Fibroblast of the conjunctiva (primary cell): ENCODE measurements around the gene VWCE.

Source experiments
- DNase-seq: peaks from one replicate; pipeline ENCODE4 v3.0.0-alpha.2; 2010; ENCODE audit warnings: low read depth

VWCE gene

DNA sequence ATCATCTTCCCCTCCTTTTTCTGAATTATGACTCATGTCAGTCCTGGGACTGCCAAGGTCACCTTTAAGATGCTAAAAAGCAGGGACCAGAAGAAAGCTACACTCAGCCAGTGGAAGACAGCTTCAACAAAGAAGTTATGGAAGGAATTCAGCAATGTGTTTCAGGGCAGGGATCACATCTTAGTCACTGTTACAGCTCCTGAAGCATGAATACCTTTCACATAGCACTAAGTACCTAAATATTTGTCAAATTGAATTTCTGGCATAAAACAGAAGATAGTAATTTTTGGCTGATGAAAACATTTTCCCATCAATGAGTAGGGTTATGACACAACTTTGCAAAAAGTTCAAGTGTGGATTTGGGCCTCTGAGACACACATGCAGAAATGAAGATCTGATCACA is 32.6 kb upstream of the VWCE start:
- no peak for DNase-seq

DNA sequence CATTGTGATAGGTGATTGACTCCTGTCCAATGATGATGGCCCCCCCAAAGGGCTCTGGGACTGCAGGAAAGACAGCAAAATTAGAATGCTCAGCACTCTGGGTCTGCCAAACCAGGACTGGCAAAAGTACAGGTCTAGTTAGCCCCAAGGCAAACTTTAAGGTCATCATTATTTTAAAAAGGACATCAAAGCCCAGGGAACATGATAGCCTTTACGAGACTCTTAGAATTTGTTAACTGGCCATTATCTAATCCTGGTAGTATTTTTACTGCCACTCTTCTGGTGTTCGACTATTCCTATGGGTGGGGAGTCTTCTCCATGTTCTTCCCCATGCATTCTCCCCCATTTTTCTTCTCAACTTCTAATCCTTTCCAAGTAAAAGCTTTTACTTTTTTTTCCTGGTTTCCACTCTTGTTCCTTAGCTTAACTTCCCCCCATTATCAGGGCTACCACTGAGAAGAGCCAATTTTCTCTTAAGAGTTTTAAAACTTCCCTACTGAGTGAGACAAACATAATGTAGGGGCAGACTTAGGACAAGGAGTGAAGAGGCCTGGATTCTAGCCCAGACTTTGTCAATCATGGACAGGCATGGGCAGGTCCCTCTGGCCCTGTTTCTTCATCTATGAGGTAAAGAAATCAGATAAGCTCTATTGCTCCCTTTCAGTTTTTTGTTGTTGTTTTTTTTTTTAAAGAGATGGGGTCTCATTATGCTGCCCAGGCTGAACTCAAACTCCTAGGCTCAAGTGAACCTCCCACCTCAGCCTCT is 30.7 kb upstream of the VWCE start:
- DNase-seq = no peak

DNA sequence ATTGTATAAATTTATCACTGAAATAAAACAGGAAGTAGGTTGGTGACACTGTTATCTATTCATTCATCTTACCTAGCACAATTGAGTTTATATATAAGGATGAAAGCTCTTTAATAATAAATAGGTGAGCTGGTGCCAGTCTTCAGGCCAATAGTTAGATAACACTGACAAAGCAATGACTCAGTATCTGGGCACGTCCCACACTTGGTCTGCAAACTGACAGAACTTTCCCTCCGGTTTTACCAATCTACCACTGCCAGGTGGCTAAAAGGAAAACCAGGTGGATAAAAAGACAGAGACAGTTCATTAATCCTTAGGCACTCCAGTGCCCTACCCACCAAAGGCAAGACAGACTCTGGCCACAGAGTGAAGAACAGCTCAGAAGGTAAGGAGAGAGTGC is 20.1 kb upstream of the VWCE start:
- no peak for DNase-seq

DNA sequence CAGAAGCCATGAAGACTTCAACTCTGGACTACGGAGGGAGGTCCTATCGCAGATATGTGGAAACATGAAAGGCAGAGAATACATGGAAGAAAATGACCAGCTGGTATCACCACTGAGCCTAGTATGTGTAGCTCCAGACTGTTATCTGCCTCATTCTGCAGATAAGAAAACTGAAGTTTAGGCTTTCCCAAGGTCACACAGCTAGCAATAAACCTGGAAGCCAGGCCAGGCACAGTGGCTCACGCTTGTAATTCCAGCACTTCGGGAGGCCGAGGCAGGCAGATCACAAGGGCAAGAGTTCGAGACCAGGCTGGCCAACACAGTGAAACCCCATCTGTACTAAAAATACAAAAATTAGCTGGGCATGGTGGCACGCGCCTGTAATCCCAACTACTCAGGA is 15.6 kb upstream of the VWCE start:
- DNase-seq = no peak

DNA sequence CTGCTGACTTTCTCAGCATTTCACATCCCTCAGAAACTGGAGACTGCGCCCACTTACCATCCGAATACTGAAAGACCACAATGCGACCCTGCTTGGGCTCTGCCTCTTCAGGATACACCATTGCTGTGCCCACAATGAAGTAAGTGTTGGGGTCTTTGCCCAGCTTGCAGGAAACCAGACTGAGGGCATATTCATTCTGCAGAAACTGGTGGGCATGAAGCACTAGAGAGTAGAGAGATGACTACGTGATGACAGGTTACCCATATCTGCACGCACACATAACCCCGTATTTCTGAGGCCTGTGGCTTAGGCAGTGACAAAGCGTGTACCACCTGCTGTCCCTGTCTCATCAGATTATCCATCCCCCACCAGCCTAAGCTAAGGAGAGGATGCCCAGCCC is 14.6 kb upstream of the VWCE start:
- DNase-seq = no peak

DNA sequence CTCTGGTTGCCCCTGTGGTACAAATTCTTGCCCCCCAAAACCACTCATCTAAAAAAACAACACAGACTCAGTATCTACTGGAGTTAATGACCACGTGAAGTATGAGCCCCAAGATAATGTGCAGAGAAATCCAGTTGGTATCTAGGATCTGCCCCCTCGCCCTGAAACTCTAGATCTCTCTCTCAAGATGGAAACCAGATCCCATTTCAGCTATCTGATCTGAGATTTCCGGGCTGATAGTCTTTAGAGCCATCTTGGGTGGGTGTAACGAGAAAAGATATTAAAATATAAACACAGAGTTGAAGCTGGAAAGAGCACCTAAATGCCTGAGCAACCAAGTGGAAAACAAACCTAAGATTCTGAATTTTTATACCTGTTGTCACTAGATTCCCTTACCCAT is 14.0 kb upstream of the VWCE start:
- DNase-seq = no peak

DNA sequence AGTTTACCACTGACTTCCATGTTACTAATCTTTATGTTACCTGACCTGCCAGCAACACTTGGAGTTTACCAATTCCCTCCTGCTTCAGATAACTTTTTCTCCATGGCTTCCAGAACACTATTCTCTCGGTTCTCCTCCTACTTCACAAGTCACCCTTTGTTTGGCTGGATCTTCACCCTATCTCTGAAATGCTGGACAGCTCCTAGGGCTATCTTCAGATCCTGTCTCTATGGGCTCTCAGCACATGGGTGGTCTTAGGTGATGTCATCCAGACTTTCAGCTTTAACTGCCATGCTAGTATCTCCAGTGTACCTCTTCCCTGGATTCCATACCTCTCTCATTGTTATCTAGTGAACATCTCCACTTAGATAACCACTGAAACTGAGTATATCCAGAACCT is 12.2 kb upstream of the VWCE start:
- no peak for DNase-seq

DNA sequence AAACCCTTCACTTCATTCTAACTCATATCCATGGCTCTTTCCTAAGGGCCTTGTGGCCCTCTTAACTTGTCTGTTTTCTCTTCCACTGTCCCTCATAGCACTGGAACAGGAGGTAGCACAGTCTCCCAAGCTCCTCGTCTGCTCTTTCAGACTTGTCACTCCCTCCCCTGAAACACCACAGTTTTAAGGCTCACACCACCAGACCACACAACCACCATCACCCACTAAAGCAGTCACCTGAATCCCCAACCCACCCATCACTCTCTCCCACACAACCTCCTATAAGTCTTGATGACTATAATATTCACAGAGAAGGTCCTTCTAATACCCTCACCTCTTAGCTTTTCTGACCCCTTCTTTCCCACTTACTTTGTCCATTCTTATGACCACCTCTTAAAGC is 11.1 kb upstream of the VWCE start:
- no peak for DNase-seq

DNA sequence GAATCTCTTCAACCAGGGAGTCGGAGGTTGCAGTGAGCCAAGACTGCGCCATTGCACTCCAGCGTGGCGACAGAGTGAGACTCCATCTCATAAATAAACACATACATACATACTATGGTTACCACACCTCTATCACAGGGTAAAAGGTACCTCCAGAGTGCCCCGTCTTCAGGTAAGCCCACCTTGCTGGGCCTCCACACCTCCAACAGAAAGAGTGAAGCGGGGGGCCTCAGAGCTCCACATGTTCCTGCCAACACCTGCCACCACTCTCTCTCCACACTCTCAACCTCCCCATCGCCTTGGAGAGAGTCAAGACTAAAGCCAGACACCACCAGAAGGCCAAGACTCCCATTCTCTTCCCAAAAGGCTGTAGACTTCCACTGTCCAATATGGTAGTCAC is 10.3 kb upstream of the VWCE start:
- DNase-seq = no peak

DNA sequence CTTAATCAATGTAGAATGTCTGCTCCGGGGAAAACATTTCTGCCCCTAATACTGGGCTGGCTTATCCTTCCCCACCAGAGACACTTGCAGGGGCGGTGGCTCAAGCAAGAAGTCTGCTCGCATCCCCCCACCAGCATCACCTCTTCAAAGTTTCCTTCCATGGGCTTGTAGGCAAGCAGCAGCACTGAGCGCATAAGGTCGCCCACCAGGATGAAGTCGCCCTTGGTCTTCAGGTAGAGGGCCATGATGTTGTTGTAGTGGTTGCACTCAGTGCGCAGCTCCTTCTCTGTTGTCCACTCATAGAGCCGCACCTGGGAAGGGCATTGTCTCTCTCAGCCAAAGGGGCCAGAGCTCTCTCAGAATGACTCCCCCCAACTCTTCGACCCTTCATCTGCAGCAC is 8.6 kb upstream of the VWCE start:
- DNase-seq = no peak

DNA sequence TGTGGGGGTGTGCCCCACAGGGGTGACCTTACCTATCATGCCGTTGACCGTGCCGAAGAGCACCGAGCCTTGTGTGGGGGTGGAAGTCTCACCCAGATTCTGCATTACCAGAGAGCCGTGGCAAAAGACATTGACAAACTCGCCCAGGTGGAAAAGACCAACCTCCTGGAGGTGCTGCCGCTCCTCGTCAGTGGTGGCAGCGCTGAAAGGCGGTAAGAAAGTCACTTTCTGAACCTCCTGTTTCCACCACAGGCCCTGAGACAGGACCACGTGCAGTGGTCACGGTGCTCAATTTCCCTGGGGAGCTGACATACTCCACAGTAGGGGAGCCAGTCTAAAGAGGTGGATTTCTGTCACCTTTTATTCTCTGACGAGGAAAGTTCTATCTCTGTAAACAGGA is 7.4 kb upstream of the VWCE start:
- DNase-seq = no peak

DNA sequence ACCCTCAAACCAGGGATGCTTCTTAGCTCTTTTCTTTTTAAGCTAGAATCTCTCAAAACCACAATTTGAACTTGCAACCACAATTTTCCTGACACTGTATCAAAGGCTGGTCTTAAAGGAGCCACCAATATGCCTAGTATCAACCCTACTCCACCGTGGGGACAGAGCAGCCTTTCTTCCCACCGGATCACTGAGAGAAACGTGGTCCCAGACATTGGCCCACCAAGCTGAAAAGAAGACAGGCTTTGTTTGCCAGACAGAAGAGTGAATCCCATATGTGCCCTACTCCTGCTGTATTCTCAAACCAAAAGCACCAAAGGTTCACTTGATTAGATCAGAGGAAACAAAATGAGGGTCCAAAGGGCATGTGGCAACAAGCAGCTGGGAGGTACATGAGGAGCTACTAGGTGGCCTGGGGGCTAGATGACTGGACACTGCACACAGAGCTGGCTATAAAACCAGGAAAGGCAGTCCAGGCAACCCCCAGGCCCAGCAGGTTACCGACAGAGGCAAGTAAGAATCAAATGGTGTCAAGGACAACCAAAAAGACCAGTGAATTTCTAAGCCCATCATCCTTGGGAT is 3.6 kb upstream of the VWCE start:
- DNase-seq = no peak

DNA sequence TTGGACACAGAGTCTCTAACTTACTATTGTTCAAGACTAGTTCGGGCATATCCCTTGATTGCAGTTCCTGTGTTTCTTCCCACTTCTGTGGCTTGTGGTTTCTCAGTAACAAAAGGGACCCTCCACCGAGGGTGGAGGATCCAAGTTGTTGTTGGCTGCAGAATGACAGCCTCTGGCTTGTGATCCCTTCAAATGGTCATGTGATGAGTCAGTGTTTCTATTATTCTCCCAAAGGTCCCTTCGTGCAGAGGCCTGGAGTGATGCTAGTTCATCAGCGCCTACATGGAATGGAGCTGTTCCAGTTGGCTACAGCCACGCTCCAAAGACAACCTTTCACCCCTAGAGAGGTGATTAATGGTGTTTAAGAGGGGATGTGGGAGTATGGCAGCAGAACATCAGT is 2.6 kb upstream of the VWCE start:
- peak; percentile 79 for DNase-seq

DNA sequence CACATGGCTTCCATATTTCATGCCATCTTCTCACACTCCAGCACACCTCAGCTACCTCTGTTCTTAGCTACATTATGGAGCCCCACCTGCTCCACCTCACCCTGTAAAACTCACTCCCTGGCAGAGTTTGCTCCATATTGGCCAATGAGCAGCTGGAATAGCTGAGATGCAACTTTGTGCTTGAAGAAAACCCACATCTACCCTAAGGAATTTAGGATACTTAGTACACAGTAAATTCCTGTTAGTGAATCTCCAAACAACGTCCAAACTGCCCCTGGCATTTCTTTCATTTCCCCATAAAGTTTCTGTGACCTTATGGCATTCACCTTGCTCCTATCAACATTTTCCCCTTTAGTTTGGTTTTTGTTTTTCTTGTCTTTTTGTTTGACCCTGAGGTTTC is 2.2 kb upstream of the VWCE start:
- DNase-seq = no peak

DNA sequence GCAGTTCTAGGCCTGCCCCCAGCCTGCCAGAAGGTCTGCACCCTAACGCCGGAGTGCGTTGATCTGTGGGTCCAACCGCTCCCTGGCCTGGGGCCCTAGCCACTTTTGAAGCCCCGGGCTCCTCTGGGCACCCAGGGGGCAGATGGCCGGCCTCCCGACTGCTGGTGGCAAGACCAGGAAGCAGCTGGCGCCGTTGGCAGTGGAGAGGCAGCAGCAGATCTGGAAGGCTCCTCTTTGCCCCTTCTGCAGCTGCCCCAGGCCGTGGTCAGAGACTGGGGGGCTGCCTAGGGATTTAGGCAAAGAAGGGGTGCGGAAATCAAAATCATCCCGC is 445 bp upstream of the VWCE start:
- DNase-seq = no peak

DNA sequence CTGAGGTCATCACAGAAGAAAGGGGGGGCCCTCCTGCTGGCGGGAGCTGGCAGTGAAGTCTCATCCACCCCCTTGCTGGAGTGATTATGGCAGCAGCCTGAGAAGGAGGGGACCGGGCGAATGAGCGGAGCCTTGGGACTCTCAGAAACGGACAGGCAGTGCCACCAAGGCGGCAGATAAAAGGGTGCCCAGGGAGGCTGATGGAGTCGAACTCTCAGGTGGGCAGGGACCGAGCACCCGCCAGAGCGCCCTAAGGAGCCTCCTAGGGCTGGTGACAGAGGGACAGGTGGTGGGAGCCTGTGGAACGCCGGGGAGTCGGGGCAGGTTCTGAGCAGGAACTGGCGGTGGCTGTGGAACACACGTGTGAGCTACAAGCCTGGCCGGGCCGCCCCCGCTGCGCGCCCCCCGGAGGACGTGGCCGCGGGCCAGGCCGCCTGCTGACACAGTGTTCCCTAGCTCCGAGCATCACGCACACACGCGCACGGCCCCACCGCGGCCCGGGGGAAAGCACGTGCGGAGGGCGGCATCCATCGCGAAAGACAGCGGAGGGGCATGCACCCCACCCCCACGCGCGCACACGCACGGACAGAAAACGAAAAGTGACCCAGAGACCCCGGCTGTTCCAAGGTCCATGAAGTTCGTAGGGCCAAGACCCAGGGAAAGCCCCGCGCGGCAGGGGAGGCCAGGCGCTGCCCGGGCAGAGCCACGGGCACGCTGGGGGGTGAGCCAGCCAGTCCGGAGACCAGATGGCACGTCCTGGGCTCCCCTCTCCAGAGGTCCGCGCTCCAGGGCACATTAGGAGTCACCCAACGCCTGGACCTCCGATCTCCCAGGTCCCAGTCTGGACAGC is 1.0 kb downstream of the VWCE start:
- no peak for DNase-seq

DNA sequence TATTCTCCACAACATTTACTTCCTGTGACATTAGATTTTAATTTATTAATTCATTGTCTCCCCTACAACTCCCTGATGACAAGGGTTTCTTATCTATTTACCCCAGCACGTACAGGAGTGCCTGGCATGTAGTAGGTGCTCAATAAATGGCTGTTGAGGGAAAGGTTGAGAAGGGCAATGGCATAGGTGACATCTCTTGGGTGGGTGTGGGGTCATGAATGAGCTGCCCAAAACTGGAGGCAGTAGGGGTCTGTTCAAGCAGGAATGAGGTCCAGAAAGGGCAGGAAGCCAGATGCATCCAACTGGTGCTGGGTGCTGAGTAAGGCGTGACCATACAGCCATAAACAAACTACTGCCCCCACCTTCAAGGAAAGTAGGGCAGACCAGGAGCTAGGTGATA is 2.8 kb downstream of the VWCE start:
- no peak for DNase-seq

DNA sequence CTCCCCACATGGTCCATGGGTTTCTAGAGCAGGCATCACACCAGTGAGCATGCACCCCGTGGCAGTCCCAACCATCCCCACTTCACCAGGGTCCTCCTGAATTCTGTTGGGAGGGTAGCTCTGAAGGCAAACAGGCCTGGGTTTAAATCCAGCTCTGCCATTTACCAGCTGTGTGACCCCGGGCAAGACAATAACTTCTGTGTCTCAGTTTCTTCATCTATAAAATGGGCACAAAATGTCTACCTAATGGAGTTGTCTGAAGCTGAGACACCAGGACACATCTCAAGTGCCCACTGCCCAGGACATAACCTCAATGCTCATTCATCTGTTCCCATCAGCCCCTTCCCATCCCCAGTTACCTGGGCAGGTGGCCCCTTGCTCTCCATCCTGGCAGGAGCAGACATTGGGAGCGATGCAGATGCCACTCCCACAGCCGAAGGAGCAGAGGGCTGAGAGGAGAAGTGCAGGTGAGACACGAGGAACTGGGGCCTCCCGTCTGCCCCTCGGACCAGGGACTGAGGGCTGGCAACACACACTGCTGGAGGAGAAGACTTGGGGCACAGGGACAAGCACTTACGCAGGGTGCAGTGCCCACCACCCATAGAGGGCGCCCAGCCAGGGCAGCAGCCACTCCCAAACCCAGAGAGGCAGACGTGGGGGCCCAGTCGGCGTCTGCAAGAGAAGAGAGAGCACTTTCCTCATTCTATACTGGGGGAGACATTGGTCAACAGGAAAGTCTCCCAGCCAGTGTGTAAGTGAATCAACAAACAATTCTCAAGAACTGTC is 4.0 kb downstream of the VWCE start:
- DNase-seq = no peak

DNA sequence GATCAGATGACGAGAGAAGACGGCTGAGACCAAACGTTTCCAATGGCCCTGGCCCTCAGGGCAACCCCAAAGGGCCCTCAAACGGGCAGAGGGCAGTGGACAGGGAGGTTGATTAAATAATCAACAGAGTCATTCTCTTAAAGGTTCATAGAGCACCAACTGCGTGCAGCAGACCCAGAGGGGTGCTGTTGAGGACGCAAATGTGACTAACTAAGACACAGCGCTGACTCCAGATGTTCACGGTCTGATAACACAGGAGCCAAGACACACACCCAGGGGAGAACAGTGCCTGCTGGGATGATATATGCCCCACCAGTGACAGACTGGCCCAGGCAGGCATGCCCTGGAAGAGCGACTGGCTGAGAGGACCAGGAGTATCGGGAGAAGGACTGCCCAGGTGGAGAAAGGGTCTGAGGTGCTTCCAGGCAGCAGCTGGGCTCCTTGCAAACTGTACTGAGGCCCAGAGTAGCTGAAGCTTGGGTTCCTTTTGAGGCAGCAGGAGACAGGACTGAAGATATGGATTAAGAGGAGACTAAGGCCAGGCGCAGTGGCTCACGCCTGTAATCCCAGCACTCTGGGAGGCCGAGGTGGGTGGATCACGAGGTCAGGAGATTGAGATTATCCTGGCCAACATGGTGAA is 7.7 kb downstream of the VWCE start:
- no peak for DNase-seq

DNA sequence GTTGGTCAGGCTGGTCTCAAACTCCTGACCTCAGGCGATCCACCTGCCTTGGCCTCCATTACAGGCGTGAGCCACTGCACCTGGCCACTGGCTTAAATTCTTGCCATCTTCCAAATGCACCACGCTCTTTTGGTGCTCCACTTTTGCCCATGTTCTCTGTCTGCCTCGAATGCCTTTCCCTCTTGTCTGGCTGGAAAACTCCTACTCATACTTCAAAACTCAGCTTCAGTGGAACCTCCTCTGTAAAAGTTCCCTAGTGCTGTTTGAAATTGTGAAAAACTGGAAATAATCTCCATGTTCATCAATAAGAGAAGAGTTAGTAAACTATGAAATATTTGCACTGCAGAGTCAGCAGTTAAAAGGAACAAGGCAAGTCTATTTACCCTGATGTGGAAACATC is 11.5 kb downstream of the VWCE start:
- no peak for DNase-seq

DNA sequence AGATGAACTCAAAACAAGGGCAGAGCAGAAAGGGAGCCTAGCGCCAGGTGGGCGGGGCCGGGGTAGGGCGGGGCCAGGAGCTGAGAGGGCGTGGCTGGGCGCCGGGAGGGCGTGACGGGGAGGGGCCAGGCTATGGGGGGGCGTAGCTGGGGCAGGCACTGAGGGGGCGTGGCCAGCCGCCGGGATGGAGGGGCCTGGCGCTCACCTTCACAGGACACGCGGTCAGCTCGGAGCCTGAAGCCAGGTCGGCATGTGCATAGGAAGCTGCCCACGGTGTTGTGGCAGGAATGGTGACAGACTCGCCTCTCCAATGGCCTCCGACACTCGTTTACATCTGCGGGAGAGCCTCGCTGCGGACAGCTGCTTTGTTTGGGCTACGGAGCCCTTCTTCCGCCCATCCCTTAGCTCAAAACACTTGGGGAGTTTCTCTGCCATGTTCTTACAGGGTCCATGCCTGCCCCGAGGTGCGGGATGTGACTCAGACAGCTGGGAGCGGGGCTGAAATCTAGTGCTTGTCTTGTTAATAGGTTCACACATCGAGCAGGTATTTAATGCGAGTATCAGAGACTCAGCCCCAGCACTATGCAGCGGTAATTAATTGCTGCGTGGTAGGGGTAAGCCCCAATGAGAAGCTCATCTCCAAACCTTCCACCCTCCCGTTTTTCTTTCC is 13.4 kb downstream of the VWCE start:
- DNase-seq = no peak
